ENCODE data around the gene RNF112. TPM values are rescaled to one million over a fixed set of nuclear protein-coding genes. Genes with fewer than 3 reads are reported as not detected.

The RNF112 gene
- total RNA-seq, 1 experiment from 2014 or later: 0.10 TPM

DNA sequence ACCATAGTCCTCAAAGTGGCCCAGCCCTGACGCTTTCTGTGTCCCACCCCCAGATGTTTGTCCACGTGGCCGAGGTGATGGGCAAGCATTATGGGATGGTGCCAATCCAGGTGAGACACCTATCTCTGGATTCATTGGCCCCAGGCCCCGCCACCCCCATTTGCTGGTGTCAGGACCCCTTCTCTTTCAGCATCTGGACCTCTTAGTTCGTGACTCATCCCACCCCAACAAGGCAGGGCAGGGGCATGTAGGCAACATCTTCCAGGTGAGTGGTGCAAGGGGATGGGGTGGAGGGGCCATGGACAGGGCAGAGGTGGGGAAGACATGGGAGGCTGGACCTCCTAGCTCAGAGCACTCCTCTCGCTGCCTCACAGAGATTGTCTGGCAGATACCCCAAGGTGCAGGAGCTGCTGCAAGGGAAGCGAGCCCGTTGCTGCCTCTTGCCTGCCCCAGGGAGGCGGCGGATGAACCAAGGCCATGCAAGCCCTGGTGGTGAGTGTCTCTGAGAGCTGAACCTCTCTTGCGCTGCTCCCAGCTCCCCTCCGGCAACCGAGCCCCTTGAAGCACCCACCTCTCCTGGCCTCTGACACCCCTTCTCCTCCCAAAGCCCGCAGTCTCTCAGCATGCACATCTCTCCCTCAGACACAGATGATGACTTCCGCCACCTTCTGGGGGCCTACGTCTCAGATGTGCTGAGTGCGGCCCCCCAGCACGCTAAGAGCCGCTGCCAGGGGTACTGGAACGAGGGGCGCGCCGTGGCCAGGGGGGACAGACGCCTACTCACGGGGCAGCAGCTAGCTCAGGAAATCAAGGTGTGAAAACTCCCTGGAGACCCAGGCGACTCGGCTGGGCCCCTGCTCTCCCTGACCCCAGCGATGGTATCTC lies 3.6 kb downstream of the RNF112 start:
- TF ChIP-seq SIN3A (IDR thresholded peaks at IDR 0.05; ENCODE audit: borderline replicate concordance, insufficient read depth, low read depth, low read length): no peak
- TF ChIP-seq, protein P1, sequence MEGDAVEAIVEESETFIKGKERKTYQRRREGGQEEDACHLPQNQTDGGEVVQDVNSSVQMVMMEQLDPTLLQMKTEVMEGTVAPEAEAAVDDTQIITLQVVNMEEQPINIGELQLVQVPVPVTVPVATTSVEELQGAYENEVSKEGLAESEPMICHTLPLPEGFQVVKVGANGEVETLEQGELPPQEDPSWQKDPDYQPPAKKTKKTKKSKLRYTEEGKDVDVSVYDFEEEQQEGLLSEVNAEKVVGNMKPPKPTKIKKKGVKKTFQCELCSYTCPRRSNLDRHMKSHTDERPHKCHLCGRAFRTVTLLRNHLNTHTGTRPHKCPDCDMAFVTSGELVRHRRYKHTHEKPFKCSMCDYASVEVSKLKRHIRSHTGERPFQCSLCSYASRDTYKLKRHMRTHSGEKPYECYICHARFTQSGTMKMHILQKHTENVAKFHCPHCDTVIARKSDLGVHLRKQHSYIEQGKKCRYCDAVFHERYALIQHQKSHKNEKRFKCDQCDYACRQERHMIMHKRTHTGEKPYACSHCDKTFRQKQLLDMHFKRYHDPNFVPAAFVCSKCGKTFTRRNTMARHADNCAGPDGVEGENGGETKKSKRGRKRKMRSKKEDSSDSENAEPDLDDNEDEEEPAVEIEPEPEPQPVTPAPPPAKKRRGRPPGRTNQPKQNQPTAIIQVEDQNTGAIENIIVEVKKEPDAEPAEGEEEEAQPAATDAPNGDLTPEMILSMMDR (IDR thresholded peaks at IDR 0.05): no peak
- TF ChIP-seq POLR2AphosphoS5 (IDR thresholded peaks at IDR 0.05; ENCODE audit: low read depth, low read length): no peak
- TF ChIP-seq TCF7L2 (IDR thresholded peaks at IDR 0.05; ENCODE audit: low read depth, low read length): no peak
- TF ChIP-seq, protein P2, sequence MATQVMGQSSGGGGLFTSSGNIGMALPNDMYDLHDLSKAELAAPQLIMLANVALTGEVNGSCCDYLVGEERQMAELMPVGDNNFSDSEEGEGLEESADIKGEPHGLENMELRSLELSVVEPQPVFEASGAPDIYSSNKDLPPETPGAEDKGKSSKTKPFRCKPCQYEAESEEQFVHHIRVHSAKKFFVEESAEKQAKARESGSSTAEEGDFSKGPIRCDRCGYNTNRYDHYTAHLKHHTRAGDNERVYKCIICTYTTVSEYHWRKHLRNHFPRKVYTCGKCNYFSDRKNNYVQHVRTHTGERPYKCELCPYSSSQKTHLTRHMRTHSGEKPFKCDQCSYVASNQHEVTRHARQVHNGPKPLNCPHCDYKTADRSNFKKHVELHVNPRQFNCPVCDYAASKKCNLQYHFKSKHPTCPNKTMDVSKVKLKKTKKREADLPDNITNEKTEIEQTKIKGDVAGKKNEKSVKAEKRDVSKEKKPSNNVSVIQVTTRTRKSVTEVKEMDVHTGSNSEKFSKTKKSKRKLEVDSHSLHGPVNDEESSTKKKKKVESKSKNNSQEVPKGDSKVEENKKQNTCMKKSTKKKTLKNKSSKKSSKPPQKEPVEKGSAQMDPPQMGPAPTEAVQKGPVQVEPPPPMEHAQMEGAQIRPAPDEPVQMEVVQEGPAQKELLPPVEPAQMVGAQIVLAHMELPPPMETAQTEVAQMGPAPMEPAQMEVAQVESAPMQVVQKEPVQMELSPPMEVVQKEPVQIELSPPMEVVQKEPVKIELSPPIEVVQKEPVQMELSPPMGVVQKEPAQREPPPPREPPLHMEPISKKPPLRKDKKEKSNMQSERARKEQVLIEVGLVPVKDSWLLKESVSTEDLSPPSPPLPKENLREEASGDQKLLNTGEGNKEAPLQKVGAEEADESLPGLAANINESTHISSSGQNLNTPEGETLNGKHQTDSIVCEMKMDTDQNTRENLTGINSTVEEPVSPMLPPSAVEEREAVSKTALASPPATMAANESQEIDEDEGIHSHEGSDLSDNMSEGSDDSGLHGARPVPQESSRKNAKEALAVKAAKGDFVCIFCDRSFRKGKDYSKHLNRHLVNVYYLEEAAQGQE (IDR thresholded peaks at IDR 0.05; ENCODE audit: insufficient read depth in 1 of 2, low read depth in 2 of 2, low read length in 1 of 2): no peak
- BruUV-seq (replicated peaks): no TSS peak
- ChIA-PET POLR2A (interaction anchor here (0.5 kb wide), 1 partner anchor 12 kb away, joined by 6 read pairs; no protein-coding TSS in a partner anchor), CTCF (no interaction called here)
- no peak overlapping the region for H3K4me3 ChIP-seq (ENCODE audit: low read depth in 2 of 2, low read length in 2 of 2)
- in situ Hi-C loops (cut with HindIII; ENCODE audit: low pct_unique_long_range_greater_than_20kb, low sequenced_read_pairs): no loop called here
- H3K36me3 ChIP-seq (ENCODE audit: control insufficient read depth, insufficient read depth, low read length): no peaks in the 10 kb centered on the region
- intact Hi-C loops (cut with micrococcal nuclease; ENCODE audit: unreplicated experiment): no loop called here
- ATAC-seq: no peak
- DNase-seq (ENCODE audit: low read depth, low spot score): no peak
- no peak overlapping the region for H3K27ac ChIP-seq (ENCODE audit: low read length)
- no peaks in the 10 kb centered on the region for H3K27me3 ChIP-seq (ENCODE audit: control insufficient read depth, insufficient read depth, low read length)
- H3K9me3 ChIP-seq (ENCODE audit: control insufficient read depth, insufficient read depth, low read depth, low read length): no peaks in the 10 kb centered on the region
- no peaks in the 10 kb centered on the region for H3K4me1 ChIP-seq (ENCODE audit: control insufficient read depth, insufficient read depth, low read length)

DNA sequence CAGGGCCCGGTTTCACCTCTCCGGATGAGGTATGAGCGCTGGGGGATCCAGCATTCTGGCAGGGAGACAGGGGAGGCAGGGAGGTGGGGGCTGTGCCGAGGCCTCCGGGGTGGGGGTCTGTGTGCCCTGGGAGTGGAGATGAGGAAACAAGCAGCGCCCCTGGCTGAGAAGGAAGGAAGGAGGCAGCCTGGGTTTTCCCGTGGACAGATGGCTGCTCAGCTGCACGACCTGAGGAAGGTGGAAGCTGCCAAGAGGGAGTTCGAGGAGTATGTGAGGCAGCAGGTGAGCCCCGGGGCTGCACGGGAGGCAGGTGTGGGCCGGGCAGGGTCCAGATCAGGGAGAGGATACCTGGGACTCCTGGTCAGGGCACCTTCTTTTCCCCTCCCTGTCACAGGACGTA lies 4.3 kb downstream of the RNF112 start:
- intact Hi-C loops (cut with micrococcal nuclease; ENCODE audit: unreplicated experiment) (no loop called here), in situ Hi-C loops (cut with HindIII; ENCODE audit: low pct_unique_long_range_greater_than_20kb, low sequenced_read_pairs) (no loop called here)
- Histone ChIP-seq H3K36me3 (ENCODE audit: control insufficient read depth, insufficient read depth, low read length) (no peaks in the 10 kb centered on the region), H3K27ac (ENCODE audit: low read length) (no peak overlapping the region), H3K9me3 (ENCODE audit: control insufficient read depth, insufficient read depth, low read depth, low read length) (no peaks in the 10 kb centered on the region), H3K27me3 (ENCODE audit: control insufficient read depth, insufficient read depth, low read length) (no peaks in the 10 kb centered on the region), H3K4me1 (ENCODE audit: control insufficient read depth, insufficient read depth, low read length) (no peaks in the 10 kb centered on the region), H3K4me3 (ENCODE audit: low read depth in 2 of 2, low read length in 2 of 2) (no peak overlapping the region)
- no peak for DNase-seq (ENCODE audit: low read depth, low spot score)
- no peak for ATAC-seq
- TF ChIP-seq SIN3A (IDR thresholded peaks at IDR 0.05; ENCODE audit: borderline replicate concordance, insufficient read depth, low read depth, low read length) (no peak), TCF7L2 (IDR thresholded peaks at IDR 0.05; ENCODE audit: low read depth, low read length) (no peak), POLR2AphosphoS5 (IDR thresholded peaks at IDR 0.05; ENCODE audit: low read depth, low read length) (no peak)
- TF ChIP-seq, protein P1 (IDR thresholded peaks at IDR 0.05): no peak
- TF ChIP-seq, protein P2 (IDR thresholded peaks at IDR 0.05; ENCODE audit: insufficient read depth in 1 of 2, low read depth in 2 of 2, low read length in 1 of 2): no peak
- CTCF ChIA-PET: no interaction called here
- BruUV-seq (replicated peaks): no TSS peak
- POLR2A ChIA-PET: interaction anchor here (0.5 kb wide), 1 partner anchor 12 kb away, joined by 6 read pairs; no protein-coding TSS in a partner anchor
